IMR-90 (cell line): Measurements from ENCODE around the gene CA9. TPM values are rescaled to one million over a fixed set of nuclear protein-coding genes. Genes with fewer than 3 reads are reported as not detected.

ENCODE experiments used
- ATAC-seq: fragments of 200-7000 bp; cut with Tn5 transposase; 2 replicates; pipeline ENCODE4 v1.9.1; 2020; ENCODE audit warnings: low read depth, mild to moderate bottlenecking, moderate library complexity
- BruUV-seq: library from RNA; stranded (reverse); fragments of 400-500 nt; replicated peaks from 2 replicates; lab custom pipeline; 2021; lab: Mats Ljungman, UMichigan
- CTCF ChIA-PET: fragments of 300-600 bp; formaldehyde crosslinking; extraction: SDS; loops from one replicate; lab custom pipeline; 2021; ENCODE audit warnings: antibody characterized with exemption; lab: Yijun Ruan, JAX
- POLR2A ChIA-PET: fragments of 300-600 bp; sonication (Branson Sonifier 250); formaldehyde crosslinking; loops from one replicate; lab custom pipeline; 2022; ENCODE audit warnings: antibody characterized with exemption; ENCODE audit not compliant: unreplicated experiment; lab: Charles Lee
- DNase-seq: peaks from one replicate; pipeline ENCODE4 v3.0.0; 2013
- H2AFZ ChIP-seq: replicated peaks from 2 replicates; pipeline ENCODE3; 2013; ENCODE audit warnings: low read length, mild to moderate bottlenecking; ENCODE audit not compliant: poor library complexity
- H2AK5ac ChIP-seq: 2 replicates; pipeline ENCODE4 v1.6.1; 2013; ENCODE audit warnings: low read depth, low read length, inconsistent platforms
- H2AK9ac ChIP-seq: replicated peaks from 2 replicates; pipeline ENCODE3; 2013; ENCODE audit warnings: mild to moderate bottlenecking, low read depth, low read length, moderate library complexity; ENCODE audit not compliant: poor library complexity
- H2BK120ac ChIP-seq: 2 replicates; pipeline ENCODE4 v1.6.1; 2013; ENCODE audit warnings: low read depth, low read length, inconsistent platforms
- H2BK15ac ChIP-seq: 3 replicates; pipeline ENCODE4 v1.6.1; 2013; ENCODE audit warnings: low read depth, low read length, inconsistent platforms
- H2BK20ac ChIP-seq: 2 replicates; pipeline ENCODE4 v1.6.1; 2013; ENCODE audit warnings: low read depth, mild to moderate bottlenecking, inconsistent platforms, low read length, moderate library complexity
- H2BK5ac ChIP-seq: 2 replicates; pipeline ENCODE4 v1.6.1; 2013; ENCODE audit warnings: mild to moderate bottlenecking, low read depth, low read length, inconsistent platforms; ENCODE audit not compliant: poor library complexity, severe bottlenecking
- H3K14ac ChIP-seq: replicated peaks from 2 replicates; pipeline ENCODE4 v1.6.1; 2013; ENCODE audit warnings: low read depth, low read length, inconsistent platforms
- H3K18ac ChIP-seq: 2 replicates; pipeline ENCODE4 v1.6.1; 2013; ENCODE audit warnings: low read depth, low read length, control low read depth
- H3K23ac ChIP-seq: 2 replicates; pipeline ENCODE4 v1.6.1; 2013; ENCODE audit warnings: low read depth, low read length, inconsistent platforms
- H3K27ac ChIP-seq: 2 replicates; pipeline ENCODE4 v1.5.1; 2013; ENCODE audit warnings: mild to moderate bottlenecking, control low read depth, low read length; ENCODE audit not compliant: insufficient read depth
- H3K27me3 ChIP-seq: 2 replicates; pipeline ENCODE4 v1.6.1; 2013; ENCODE audit warnings: low read length; ENCODE audit not compliant: control insufficient read depth, insufficient read depth
- H3K36me3 ChIP-seq: 2 replicates; pipeline ENCODE4 v1.6.1; 2013; ENCODE audit warnings: low read length, mixed read lengths; ENCODE audit not compliant: control insufficient read depth, insufficient read depth
- H3K4ac ChIP-seq: 2 replicates; pipeline ENCODE4 v1.6.1; 2013; ENCODE audit warnings: low read depth, low read length, inconsistent platforms
- H3K4me1 ChIP-seq: 2 replicates; pipeline ENCODE4 v1.6.1; 2013; ENCODE audit warnings: low read length, mixed read lengths; ENCODE audit not compliant: control insufficient read depth, insufficient read depth
- H3K4me2 ChIP-seq: 2 replicates; pipeline ENCODE4 v1.6.1; 2013; ENCODE audit warnings: low read depth, mild to moderate bottlenecking, control low read depth, low read length, moderate library complexity
- H3K4me3 ChIP-seq: 2 replicates; pipeline ENCODE4 v1.5.1; 2013; ENCODE audit warnings: low read depth, mild to moderate bottlenecking, control low read depth, low read length, moderate library complexity; ENCODE audit not compliant: insufficient read depth
- H3K56ac ChIP-seq: 2 replicates; pipeline ENCODE4 v1.6.1; 2013; ENCODE audit warnings: low read length, inconsistent platforms; ENCODE audit not compliant: insufficient read depth; ENCODE audit errors: extremely low read depth
- H3K79me1 ChIP-seq, 2 experiments: 2 replicates each; pipeline ENCODE4 v1.6.1; 2013; ENCODE audit warnings: low read length in 2 of 2, inconsistent platforms in 1 of 2, low read depth in 1 of 2
- H3K9ac ChIP-seq: 2 replicates; pipeline ENCODE4 v1.6.1; 2013; ENCODE audit warnings: low read depth, low read length, control low read depth
- H3K9me1 ChIP-seq: 2 replicates; pipeline ENCODE4 v1.6.1; 2013; ENCODE audit warnings: low read length, inconsistent platforms; ENCODE audit not compliant: insufficient read depth
- H3K9me3 ChIP-seq: 2 replicates; pipeline ENCODE4 v1.6.1; 2013; ENCODE audit warnings: low read length; ENCODE audit not compliant: control insufficient read depth, insufficient read depth
- H4K20me1 ChIP-seq: 2 replicates; pipeline ENCODE4 v1.6.1; 2013; ENCODE audit warnings: low read length, inconsistent platforms; ENCODE audit not compliant: insufficient read depth
- H4K5ac ChIP-seq: 2 replicates; pipeline ENCODE4 v1.6.1; 2013; ENCODE audit warnings: mild to moderate bottlenecking, low read depth, low read length, control low read depth
- H4K8ac ChIP-seq, 2 experiments: 2 replicates each; pipeline ENCODE4 v1.6.1; 2013; ENCODE audit warnings: low read depth in 2 of 2, low read length in 2 of 2, control low read depth in 1 of 2, inconsistent platforms in 1 of 2
- H4K91ac ChIP-seq: 2 replicates; pipeline ENCODE4 v1.6.1; 2013; ENCODE audit warnings: low read depth, low read length, inconsistent platforms; ENCODE audit not compliant: insufficient read depth
- CEBPB ChIP-seq: IDR thresholded peaks from 2 replicates; pipeline ENCODE4 v1.6.1; 2012; ENCODE audit warnings: low read depth, low read length, improper control_type of control experiment
- CHD1 ChIP-seq: IDR thresholded peaks from 2 replicates; pipeline ENCODE4 v1.6.1; 2012; ENCODE audit warnings: low read depth, low read length, improper control_type of control experiment
- FOS ChIP-seq: fragments of 150-350 bp; IDR thresholded peaks from 2 replicates; pipeline ENCODE4 v1.6.1; 2016; ENCODE audit warnings: low read depth, low read length
- RAD21 ChIP-seq: IDR thresholded peaks from 2 replicates; pipeline ENCODE4 v1.6.1; 2012; ENCODE audit warnings: low read length, improper control_type of control experiment
- SMC3 ChIP-seq: fragments of 150-350 bp; IDR thresholded peaks from 2 replicates; pipeline ENCODE4 v1.6.1; 2016; ENCODE audit warnings: low read depth, mild to moderate bottlenecking, antibody characterized with exemption, low read length, moderate library complexity
- WGBS, 2 experiments: methylation state at CpG; one replicate each; pipeline versions ENCODE4 v1.1.5 to v1.1.7; 2013; ENCODE audit warnings: missing lambda C conversion rate in 2 of 2; ENCODE audit not compliant: insufficient read length in 1 of 2; ENCODE audit errors: extremely low coverage in 2 of 2; 5-methylcytosine and 5-hydroxymethylcytosine counted together
- dilution Hi-C: fragments of 300-500 bp; cut with HindIII; formaldehyde crosslinking; loops from one replicate; pipeline ENCODE4 v1.14.3; 2018; ENCODE audit warnings: low sequenced_read_pairs; ENCODE audit not compliant: unreplicated experiment
- in situ Hi-C: fragments of 300-500 bp; cut with MboI; formaldehyde crosslinking; loops from 3 replicates; pipeline ENCODE4 v1.14.3; 2019; ENCODE audit warnings: low sequenced_read_pairs, inconsistent platforms, mixed read lengths
- intact Hi-C: fragments of 100-400 bp; cut with micrococcal nuclease; formaldehyde crosslinking; loops from 2 replicates; pipeline ENCODE4 v1.10.0; 2022
- polyA plus RNA-seq, 3 experiments: library from polyadenylated mRNA; depleted of rRNA; stranded (reverse); fragments of >200 nt; gene quantifications; 2 replicates each; pipeline ENCODE4 v1.2.3, GENCODE V29; 2012; ENCODE audit warnings: low replicate concordance in 1 of 3
- total RNA-seq: library from RNA; depleted of rRNA; stranded (reverse); fragments of >200 nt; gene quantifications from 2 replicates; pipeline ENCODE4 v1.2.3, GENCODE V29; 2012
- TF ChIP-seq, protein P1 (sequence below): fragments of 150-350 bp; IDR thresholded peaks from 2 replicates; pipeline ENCODE4 v1.6.1; 2016; ENCODE audit warnings: low read depth, mild to moderate bottlenecking, low read length, moderate library complexity, borderline replicate concordance

The CA9 gene
- total and polyA plus RNA-seq, 2 of the 4 experiments (the other 2 are of a cell fraction), result 0.54 to 3.9 TPM

DNA sequence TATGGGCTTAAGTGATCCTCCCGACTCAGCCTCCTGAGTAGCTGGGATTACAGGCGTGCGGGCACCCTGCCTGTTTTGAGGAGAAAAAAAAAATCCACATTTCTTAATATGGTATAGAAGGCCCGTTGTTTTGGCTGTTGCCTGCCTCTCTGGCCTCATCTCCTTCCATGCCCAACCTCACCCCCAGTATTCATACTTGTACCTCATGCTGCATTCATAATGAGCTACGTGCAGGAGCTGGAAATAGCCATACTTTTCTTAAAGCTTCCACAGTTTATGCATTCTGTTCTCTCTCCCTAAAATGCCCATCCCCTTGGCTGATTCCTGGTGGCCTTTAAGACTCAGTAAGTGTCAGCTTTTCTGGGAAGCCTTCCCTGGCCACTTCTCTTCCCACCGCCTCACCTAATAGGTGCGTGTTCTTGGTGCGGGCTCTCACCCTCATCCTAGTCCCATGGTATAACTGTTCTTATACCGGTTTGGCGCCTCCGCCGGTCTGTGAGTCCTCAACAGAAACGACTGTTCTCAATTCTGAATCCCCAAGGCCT, 18.1 kb downstream of the CA9 start:
- Histone ChIP-seq H2BK120ac (0 out of 2 replicates have a peak overlapping the region, but pooled peaks have one; percentile 4), H2BK15ac (no peak overlapping the region), H2AK9ac (peak overlapping the region; percentile 19), H2AFZ (no peak overlapping the region), H3K36me3 (peaks cover 27% of the 10 kb centered on the region), H3K4me3 (no peak overlapping the region), H3K9me3 (no peaks in the 10 kb centered on the region), H3K4ac (peak overlapping the region; percentile 96), H3K27ac (peak overlapping the region; percentile 98; the same call in 1 of the 2 replicates), H3K23ac (peak overlapping the region; percentile 84; the same call in 1 of the 2 replicates), H3K4me2 (no peak overlapping the region), H2BK20ac (no peak overlapping the region), H3K14ac (peak overlapping the region; percentile 91; the same call in 1 of the 2 replicates), H3K27me3 (no peaks in the 10 kb centered on the region), H3K79me1 (peaks cover 0 to 53% of the 10 kb centered on the region in 2 experiments), H4K8ac (peak overlapping the region; percentile 93 to 96; a peak in 3 of 4 replicates), H4K5ac (peak overlapping the region; percentile 37), H3K9me1 (peaks cover 22% of the 10 kb centered on the region), H3K18ac (no peak overlapping the region; the same call in 1 of the 2 replicates), H4K20me1 (peaks cover 37% of the 10 kb centered on the region), H2AK5ac (peak overlapping the region; percentile 12), H3K9ac (peak overlapping the region; percentile 95; the same call in 1 of the 2 replicates), H3K4me1 (peaks cover 15% of the 10 kb centered on the region), H3K56ac (no peak overlapping the region), H4K91ac (peak overlapping the region; percentile 97; the same call in 1 of the 2 replicates), H2BK5ac (peak overlapping the region; percentile 98)
- 80% methylated on average over 1 of the region's 13 CpGs; no CpG with 5 or more reads in 1 of the 2 experiments for WGBS, 2 experiments
- in situ Hi-C loops (no loop called here), intact Hi-C loops (loop anchor here (2.0 to 5.0 kb wide), 2 partner anchors 35 to 37 kb away; partner anchors contain the start of genes CCDC107 and RMRP), dilution Hi-C loops (no loop called here)
- BruUV-seq, result no TSS peak
- POLR2A ChIA-PET, result interaction anchor here (0.6 to 2.3 kb wide), 2 partner anchors 9 to 36 kb away, joined by 3 to 23 read pairs; no protein-coding TSS in a partner anchor
- ATAC-seq, result no peak
- TF ChIP-seq SMC3, result no peak
- TF ChIP-seq, protein P1, sequence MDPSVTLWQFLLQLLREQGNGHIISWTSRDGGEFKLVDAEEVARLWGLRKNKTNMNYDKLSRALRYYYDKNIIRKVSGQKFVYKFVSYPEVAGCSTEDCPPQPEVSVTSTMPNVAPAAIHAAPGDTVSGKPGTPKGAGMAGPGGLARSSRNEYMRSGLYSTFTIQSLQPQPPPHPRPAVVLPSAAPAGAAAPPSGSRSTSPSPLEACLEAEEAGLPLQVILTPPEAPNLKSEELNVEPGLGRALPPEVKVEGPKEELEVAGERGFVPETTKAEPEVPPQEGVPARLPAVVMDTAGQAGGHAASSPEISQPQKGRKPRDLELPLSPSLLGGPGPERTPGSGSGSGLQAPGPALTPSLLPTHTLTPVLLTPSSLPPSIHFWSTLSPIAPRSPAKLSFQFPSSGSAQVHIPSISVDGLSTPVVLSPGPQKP, result no peak
- no peak for TF ChIP-seq RAD21
- no peak for TF ChIP-seq FOS
- no peak for TF ChIP-seq CHD1
- no peak for TF ChIP-seq CEBPB
- CTCF ChIA-PET, result interaction anchor here (0.6 to 0.9 kb wide), 3 partner anchors 9 to 31 kb away, joined by 4 to 5 read pairs (median 4); no protein-coding TSS in a partner anchor
- no peak for DNase-seq
